Panc1 (cell line): ENCODE data around the gene HJURP.

ENCODE experiments used
- POLR2AphosphoS5 ChIP-seq: IDR thresholded peaks from 2 replicates; pipeline ENCODE4 v1.6.1; 2012; ENCODE audit warnings: mild to moderate bottlenecking, low read depth, low read length, moderate library complexity
- SIN3A ChIP-seq: IDR thresholded peaks from 2 replicates; pipeline ENCODE4 v1.6.1; 2012; ENCODE audit warnings: low read depth, mild to moderate bottlenecking, low read length, moderate library complexity, borderline replicate concordance; ENCODE audit not compliant: insufficient read depth
- TCF7L2 ChIP-seq: IDR thresholded peaks from 2 replicates; pipeline ENCODE4 v1.6.1; 2011; ENCODE audit warnings: mild to moderate bottlenecking, low read depth, low read length, inconsistent platforms
- TF ChIP-seq, protein P1 (sequence below): fragments of 450-650 bp; IDR thresholded peaks from 2 replicates; pipeline ENCODE4 v1.5.1; 2017; ENCODE audit warnings: mild to moderate bottlenecking
- TF ChIP-seq, protein P2 (sequence below), 2 experiments: IDR thresholded peaks; 2 replicates each; pipeline ENCODE4 v1.6.1; 2011 to 2012; ENCODE audit warnings: low read depth in 2 of 2, control low read depth in 1 of 2, low read length in 1 of 2, mild to moderate bottlenecking in 1 of 2, moderate library complexity in 1 of 2; ENCODE audit not compliant: insufficient read depth in 1 of 2

- TF ChIP-seq TCF7L2 (no peak), POLR2AphosphoS5 (no peak), SIN3A (no peak)
- TF ChIP-seq, protein P1, sequence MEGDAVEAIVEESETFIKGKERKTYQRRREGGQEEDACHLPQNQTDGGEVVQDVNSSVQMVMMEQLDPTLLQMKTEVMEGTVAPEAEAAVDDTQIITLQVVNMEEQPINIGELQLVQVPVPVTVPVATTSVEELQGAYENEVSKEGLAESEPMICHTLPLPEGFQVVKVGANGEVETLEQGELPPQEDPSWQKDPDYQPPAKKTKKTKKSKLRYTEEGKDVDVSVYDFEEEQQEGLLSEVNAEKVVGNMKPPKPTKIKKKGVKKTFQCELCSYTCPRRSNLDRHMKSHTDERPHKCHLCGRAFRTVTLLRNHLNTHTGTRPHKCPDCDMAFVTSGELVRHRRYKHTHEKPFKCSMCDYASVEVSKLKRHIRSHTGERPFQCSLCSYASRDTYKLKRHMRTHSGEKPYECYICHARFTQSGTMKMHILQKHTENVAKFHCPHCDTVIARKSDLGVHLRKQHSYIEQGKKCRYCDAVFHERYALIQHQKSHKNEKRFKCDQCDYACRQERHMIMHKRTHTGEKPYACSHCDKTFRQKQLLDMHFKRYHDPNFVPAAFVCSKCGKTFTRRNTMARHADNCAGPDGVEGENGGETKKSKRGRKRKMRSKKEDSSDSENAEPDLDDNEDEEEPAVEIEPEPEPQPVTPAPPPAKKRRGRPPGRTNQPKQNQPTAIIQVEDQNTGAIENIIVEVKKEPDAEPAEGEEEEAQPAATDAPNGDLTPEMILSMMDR = no peak
- TF ChIP-seq, protein P2, sequence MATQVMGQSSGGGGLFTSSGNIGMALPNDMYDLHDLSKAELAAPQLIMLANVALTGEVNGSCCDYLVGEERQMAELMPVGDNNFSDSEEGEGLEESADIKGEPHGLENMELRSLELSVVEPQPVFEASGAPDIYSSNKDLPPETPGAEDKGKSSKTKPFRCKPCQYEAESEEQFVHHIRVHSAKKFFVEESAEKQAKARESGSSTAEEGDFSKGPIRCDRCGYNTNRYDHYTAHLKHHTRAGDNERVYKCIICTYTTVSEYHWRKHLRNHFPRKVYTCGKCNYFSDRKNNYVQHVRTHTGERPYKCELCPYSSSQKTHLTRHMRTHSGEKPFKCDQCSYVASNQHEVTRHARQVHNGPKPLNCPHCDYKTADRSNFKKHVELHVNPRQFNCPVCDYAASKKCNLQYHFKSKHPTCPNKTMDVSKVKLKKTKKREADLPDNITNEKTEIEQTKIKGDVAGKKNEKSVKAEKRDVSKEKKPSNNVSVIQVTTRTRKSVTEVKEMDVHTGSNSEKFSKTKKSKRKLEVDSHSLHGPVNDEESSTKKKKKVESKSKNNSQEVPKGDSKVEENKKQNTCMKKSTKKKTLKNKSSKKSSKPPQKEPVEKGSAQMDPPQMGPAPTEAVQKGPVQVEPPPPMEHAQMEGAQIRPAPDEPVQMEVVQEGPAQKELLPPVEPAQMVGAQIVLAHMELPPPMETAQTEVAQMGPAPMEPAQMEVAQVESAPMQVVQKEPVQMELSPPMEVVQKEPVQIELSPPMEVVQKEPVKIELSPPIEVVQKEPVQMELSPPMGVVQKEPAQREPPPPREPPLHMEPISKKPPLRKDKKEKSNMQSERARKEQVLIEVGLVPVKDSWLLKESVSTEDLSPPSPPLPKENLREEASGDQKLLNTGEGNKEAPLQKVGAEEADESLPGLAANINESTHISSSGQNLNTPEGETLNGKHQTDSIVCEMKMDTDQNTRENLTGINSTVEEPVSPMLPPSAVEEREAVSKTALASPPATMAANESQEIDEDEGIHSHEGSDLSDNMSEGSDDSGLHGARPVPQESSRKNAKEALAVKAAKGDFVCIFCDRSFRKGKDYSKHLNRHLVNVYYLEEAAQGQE (IDR thresholded peaks at IDR 0.05; ENCODE audit: insufficient read depth in 1 of 2, low read depth in 2 of 2, low read length in 1 of 2) = no peak
These were observed 17.1 kb upstream of the HJURP start for GRCh38 chr2:233871432-233871831.
